Stimulated activated CD4-positive, alpha-beta T cell treated with anti-CD3 and anti-CD28 coated beads, Interleukin-4, amount 100 ng/mL, for 4 hours (primary cell): ENCODE data around the gene USP12.
"Not testable (repeated sequence)": the region's sequence is repeated elsewhere in the genome, so short reads cannot be mapped to it uniquely, and the experiment has no call there.

ENCODE experiments used
- DNase-seq, 2 experiments: peaks; one replicate each; pipeline ENCODE4 v3.0.0-alpha.2; 2020

Gene USP12, protein sequence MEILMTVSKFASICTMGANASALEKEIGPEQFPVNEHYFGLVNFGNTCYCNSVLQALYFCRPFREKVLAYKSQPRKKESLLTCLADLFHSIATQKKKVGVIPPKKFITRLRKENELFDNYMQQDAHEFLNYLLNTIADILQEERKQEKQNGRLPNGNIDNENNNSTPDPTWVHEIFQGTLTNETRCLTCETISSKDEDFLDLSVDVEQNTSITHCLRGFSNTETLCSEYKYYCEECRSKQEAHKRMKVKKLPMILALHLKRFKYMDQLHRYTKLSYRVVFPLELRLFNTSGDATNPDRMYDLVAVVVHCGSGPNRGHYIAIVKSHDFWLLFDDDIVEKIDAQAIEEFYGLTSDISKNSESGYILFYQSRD

DNA sequence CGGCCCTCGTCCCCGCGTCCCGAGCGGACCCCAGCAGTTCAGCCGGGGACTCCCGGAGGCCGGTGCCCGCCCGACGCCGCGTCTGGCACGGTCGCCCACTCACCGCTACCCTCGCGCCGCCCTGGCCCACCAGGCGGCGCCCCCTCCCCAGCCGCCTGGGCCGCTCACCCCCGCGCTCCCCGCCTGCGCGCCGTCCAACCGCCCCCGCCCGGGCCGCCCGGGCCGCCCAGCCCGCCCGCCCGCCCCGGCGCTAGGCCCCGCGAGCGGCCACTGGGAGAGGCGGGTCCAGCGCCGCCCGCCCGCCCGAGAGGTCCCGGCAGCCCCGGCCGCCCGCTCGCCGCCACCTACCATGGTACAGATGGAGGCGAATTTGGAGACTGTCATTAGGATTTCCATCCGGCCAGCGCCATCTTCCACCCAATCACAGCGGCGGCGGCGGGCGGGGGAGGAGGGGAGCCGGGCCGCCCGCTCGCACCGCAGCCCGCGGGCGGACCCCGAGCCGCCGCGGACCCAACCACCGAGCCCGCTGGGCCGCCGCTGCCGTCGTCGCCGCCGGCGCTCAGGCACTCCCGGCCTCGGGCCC lies at the start of gene USP12:
USP12 (minus strand) TSS at position 568 of the 583 bp plus-strand sequence; CDS start at position 396, 172 bp downstream.
- DNase-seq, result peak; percentile 52 to 55

DNA sequence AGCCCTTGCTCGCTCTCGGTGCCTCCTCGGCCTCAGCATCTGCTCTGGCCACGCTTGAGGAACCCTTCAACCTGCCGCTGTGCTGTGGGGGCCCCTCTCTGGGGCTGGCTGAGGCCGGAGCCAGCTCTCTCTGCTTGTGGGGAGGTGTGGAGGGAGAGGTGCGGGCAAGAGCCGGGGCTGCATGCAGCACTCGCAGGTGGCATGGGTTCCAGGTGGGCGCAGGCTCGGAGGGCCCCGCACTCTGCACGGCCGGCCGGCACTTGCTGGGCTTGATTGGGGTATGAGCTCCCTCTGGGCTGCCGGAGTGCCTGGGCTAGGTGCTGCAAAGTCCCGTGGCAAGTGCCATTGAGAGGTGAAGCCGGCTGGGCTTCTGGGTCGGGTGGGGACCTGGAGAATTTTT lies 48.0 kb upstream of the USP12 start:
- DNase-seq, result no peak

DNA sequence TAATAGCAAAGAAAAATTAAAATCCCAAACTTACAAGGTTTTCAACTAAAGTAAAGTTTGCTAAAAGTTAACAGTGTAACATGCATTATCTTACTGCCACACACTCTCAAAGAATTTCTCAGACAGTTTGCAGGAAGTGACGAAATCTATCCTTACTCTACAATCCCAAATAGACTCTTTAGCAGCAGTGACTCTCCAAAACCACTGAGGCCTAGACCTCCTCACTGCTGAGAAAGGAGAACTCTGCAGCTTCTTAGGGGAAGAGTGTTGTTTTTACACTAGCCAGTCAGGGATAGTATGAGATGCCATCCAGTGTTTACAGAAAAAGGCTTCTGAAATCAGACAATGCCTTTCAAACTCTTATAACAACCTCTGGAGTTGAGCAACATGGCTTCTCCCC lies 47.2 kb upstream of the USP12 start:
- DNase-seq, result not testable (repeated sequence)

DNA sequence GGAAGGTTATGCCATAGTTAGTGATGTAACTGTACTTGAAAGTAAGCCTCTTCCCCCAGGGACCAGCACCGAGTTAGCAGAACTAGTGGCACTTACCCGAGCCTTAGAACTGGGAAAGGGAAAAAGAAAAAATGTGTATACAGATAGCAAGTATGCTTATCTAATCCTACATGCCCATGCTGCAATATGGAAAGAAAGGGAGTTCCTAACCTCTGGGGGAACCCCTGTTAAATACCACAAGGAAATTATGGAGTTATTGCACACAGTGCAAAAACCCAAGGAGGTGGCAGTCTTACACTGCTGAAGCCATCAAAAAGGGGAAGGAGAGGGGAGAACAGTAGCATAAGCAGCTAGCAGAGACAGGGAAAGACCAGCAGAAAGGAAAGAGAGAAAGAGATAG lies 46.2 kb upstream of the USP12 start:
- not testable (repeated sequence) for DNase-seq

DNA sequence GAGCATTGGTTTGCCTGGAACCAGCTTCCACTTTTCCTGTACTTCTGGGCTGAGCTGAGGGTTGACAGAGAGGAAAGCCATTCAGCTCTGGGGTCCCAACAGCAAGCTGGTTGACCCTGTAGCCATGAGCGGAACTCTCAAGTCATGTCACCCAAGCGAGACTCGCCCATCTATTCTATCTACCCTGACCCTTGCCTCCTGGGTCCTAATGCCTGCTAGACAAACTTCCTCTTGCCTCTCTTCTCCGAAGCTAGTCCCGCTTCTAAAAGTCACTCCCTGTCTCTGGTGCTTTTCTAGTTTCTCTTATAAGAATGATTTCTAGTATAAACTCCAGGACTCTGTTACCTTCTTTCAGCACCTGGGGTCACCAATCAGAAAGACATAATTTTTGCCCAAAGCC lies 41.8 kb upstream of the USP12 start:
- DNase-seq, result not testable (repeated sequence)

DNA sequence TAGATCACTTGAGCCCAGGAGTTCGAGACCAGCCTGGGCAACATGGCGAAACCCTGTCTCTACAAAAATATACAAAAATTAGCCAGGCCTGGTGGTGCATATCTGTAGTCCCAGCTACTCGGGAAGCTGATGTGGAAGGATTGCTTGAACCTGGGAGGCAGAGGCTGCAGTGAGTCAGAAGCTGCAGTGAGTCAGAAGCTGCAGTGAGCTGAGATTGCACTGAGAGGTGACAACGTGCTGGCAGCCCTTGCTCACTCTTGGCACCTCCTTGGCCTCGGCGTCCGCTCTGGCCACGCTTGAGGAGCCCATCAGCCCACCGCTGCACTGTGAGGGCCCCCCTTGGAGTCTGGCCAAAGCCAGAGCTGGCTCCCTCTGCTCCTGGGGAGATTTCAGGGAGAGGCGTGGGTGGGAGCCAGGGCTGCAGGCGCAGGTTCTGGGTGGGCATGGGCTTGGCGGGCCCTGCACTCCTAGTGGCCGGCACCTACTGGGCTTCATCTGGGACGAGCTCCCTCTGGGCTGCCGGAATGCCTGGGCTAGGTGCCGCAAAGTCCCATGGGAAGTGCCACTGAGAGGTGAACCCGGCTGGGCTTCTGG lies 40.3 kb upstream of the USP12 start:
- no peak for DNase-seq

DNA sequence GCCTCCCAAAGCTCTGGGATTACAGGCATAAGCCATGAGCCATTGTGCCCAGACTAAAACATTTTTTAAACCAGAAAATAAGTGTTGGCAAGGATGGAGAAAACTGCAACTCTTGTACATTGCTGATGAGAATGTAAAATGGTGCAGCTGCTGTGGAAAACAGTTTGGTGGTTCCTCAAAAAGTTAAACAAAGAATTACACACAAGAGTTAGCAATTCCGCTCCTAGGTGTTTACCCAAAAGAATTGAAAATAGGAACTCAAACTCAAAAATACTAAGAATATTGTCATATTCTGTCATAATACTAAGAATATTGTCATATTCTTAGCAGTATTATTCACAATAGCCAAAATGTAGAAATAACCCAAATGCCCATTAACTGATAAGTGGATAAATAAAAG lies 39.7 kb upstream of the USP12 start:
- DNase-seq, result no peak

DNA sequence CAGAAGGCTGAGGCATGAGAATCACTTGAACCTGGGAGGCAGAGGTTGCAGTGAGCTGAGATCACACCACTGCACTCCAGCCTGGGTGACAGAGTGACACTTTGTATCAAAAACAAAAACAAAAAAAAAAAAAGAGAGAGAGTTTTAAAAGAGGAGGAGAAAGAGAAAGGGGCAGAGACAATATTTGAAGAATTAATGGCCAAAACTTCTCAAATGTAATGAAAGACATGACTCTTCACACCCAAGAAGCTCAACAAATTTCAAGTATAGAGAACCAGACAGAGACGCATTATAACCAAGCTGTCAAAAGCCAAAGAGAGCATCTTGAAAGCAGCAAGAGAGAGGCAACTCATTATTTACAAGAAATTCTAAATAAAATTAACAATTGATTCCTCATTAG lies 36.9 kb upstream of the USP12 start:
- DNase-seq, result no peak

DNA sequence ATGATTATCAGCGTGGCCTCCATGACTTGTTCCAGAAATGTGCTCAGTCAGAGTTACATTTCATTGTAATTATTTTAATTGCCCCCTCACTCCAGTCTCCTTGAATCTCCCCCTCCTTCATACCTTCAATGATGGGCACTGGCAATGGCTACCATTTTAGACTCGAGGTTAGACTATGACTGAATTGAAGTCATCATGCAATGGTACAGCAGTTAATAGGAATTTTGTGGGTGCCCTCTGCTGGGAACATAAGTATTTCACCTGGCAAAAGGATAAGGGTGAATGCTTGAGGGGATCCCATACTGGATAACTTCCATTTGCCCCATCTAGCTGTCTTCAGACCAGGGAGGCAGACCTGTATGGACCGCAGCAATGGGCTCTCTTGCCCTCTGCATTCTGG lies 32.2 kb upstream of the USP12 start:
- DNase-seq, result no peak

DNA sequence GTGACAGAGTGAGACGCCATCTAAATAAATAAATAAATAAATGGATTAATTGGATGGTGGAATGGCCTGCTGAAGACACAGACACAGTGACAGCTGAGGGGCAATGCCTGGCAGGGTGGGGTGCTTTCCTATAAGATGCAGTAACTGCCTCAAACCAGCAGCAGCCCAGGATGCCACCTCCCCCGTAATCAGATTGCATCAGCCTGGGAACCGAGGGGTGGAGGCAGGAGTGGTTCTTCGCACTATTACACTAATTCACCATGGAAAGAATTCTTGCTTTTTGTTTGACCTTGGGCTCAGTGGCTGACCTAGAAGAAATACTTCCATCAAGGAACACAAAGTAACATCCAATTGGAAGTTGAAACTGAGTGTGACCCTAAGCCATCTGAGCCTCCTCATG lies 31.6 kb upstream of the USP12 start:
- DNase-seq, result no peak

DNA sequence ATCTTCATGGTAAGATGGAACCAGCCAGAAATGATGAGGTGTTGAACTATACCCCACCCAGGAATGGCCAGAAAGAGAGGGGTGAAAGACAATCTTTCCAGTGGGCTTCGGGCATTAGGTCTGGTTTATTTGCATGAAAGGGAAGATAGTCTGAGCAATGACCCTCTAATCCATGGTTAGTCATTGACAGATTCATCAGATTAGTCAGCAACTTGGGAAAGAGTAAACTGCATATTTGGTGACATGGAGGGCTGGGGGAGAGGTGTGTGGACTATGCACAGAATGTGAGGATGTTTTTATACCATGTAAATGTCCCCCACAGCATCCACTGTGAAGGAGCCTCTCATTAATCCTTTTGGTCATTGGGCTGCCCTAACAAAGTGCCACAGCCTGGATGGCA lies 30.1 kb upstream of the USP12 start:
- DNase-seq, result no peak

DNA sequence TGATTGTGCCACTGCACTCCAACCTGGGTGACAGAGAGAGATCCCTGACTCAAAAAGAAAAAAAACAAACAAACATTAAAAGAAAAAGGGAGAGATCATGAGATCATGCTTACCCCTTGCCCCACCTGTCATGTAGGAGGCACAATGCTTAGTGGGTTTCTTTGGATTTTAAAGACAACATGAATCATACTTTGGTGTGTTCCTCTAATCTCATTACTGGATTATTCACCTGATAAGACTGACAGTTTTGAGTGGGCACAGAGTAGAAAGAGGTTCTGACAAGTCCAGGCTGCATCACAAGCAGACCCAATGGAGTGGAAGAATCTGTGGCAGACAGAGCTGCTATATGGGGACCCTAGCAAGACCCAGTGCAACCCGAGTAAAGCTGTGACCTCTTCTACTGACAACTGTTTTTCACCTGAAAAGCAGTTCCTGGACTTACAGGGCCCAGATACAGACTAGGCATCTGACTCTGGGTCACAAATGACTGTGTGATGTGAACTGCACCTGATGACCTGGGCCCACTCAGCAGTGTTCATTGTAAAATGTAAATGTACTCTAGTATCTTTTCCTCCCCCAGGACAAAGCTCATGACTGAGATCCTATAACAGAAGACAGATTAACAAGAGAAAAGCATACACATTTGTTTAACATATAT lies 28.9 kb upstream of the USP12 start:
- DNase-seq, result no peak

DNA sequence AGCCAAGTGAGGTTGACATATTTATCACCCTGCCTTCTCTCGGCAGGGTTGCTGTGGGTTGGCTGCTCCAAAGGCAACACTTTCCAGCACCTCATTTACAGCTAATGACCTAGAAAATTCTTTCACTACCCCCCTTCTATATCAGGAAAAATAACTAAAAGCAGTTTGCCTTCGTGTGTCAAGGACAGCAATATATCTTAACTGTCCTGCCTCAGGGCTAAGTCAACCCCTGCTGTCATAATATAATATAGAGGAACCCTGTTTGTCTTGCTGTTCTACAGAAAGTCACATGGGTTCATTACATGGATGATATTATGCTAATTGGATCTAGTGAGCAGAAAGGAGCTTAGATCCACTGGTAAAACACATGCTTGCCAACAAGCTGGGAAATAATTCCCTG lies 28.1 kb upstream of the USP12 start:
- no peak for DNase-seq

DNA sequence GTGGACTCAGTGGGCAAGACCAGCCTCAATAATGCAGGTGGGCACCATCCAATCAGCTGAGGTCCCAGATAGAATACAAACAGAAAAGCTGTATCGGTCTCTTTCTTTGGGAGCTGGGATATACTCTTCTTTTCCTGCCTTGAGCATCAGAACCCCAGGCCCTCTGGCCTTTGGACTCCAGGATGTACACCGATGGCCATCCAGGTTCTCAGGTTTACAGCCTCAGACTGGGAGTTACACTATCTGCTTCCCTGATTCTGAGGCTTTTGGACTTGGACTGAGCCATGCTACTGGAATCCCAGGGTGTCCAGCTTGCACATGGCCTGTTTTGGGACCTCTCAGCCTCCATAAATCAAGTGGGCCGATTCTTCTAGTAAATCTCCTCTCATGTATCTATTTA lies 27.6 kb upstream of the USP12 start:
- no peak for DNase-seq

DNA sequence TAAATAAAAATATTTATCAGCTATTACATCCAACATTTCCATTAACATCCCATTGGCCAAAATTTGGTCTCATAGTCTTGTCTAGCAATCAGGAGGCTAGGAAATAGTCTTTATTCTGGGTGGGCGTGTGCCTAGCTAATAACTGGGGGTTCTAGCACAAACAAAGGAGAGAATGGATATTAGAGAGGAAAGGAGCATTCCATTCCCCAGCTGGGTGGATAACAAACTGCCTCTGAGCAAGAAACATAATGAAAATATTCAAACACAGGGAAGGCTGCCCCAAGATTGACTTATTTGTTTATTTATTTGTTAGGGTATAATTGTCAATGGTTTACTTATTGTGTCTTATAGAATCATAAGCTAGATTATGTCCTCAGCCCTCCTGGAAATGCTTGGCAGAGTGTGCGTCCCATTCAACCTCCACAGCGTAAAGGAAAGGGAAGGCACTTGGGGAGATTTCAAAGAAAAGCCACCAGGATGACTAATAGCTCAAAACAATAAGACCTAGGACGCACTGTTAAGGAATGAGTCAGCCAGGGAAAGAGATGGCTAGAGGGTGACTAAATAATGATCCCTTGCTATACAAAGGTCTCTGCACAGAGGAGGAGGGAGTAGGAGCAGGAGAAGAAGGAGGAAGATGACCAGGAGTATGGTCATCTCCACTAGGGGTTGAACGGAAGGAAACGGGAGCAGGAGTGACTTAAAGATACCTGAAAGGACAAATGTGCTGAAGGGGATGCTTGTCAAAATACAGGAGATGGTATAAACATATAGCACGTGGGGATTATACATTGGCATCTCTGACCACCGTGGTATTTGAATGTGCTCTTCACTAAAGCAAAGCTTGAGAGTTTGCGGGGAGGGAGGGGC lies 23.5 kb upstream of the USP12 start:
- DNase-seq, result no peak

DNA sequence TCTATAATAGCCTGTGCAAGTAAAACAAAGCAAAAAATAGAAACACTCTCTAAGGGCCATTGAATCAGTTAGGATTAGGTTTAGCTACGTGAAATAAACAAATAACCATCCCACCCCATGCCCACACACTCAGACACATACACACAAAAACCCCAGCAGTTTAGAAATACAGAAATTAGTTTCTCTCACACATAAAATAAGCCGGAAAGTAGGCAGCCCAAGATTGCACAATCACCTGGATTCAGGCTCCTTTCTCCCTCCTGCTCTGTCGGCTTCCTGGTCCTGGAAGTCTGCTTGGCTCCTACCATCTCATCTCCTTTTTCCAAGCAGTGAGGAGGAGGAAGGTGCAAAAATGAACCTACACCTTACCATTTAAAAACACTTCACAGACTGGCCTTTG lies 22.6 kb upstream of the USP12 start:
- no peak for DNase-seq

DNA sequence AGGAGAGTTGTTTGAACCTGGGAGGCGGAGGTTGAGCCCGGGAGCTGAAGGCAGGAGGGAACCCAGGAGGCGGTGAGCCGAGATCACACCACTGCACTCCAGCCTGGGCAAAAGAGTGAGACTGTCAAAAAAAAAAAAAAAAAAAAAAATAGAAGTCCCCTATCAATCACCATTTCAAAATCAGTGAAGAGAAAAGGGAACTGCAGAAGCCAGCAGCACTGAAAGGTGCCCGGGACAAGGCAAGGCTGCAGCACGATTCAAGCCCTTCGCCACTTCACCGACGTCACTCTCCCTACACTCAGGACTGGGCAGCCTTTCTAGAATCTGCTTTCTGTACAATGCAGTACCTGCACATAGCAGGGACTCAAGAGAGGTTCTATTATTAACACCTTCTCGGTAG lies 21.9 kb upstream of the USP12 start:
- no peak for DNase-seq

DNA sequence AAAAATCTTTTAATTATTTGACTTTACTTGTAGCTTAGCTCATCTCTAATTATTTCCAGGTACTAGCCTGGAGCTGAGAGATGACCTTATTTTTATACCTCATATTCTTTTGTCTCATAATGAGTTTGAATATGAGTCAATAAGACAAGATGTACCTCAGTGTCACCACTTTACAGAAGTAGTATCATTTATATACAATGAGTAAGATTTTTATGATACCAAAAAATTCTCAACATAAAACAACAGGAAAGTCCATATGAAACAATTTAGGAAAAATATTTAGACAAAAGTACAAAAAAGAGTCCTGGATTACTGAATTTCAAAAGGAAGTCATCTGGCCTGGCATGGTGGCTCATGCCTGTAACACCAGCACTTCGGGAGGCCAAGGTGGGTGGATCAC lies 21.4 kb upstream of the USP12 start:
- no peak for DNase-seq

DNA sequence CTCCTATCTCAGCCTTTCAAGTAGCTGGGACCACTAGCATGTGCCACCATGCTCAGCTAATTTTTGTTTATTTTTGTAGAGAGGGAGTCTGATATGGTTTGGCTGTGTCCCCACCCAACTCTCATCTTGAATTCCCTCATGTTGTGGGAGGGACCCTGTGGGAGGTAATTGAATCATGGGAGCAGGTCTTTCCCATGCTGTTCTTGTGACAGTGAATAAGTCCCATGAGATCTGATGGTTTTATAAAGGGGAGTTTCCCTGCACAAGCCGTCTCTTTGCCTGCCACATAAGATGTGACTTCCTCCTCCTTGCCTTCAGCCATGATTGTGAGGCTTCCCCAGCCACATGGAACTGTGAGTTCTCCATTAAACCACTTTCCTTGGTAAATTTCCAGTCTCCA lies 20.8 kb upstream of the USP12 start:
- DNase-seq, result not testable (repeated sequence)

DNA sequence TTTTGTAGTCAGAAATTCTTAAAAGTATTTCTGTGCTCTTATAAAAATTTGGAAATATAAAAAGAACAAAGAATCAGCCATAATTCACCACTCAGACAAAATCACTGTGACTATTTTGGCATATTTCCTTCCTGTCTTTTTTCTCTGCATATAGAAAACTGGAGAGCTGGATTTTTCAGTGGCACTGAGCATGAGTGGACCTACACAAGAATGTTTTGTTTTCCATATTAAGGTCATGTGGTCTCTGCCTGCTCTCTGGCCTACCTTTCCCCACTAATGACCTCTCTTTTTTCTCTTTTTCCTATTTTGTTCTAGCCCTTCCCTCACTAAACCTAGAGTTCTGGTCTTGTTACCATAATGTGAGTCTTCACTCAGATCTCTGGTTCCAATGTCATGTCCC lies 17.6 kb upstream of the USP12 start:
- DNase-seq, result no peak

DNA sequence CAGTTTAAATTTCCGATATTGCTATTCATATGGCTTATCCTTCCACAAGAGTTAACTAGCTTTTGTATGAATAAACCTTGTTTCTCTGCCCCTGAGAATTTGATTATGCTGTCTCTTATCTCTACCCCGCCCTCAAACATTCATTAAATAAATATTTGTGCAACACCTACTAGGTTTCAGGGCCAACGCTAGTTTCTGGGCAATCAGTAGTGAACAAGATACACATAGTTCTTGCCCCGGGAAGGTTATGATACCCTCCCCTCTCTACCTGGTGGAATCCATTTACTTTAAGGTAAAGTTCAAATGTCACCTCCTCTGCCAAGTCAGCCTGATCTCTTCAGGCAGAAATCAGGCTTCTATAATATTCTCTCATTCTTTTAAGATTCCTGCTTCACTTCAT lies 16.6 kb upstream of the USP12 start:
- DNase-seq, result no peak

DNA sequence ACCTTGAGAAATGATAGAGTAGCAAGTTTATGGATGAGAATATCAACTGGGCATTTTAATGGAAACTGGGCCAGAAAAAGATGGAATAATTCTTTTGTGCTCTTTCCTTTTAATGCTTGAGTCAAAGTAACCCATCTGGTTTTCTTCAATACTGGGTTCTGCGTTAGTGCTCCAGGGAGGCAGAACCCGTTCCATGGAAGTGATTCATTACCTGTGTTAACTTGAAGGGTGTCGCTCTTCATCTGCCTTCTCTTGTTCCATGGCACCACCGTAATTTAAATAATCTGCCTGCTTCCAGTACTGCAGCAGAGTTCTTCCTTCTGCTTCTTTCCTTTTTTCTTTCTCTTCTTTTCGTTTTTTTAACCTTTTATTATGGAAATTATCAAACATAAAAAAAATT lies 14.7 kb upstream of the USP12 start:
- DNase-seq, result no peak

DNA sequence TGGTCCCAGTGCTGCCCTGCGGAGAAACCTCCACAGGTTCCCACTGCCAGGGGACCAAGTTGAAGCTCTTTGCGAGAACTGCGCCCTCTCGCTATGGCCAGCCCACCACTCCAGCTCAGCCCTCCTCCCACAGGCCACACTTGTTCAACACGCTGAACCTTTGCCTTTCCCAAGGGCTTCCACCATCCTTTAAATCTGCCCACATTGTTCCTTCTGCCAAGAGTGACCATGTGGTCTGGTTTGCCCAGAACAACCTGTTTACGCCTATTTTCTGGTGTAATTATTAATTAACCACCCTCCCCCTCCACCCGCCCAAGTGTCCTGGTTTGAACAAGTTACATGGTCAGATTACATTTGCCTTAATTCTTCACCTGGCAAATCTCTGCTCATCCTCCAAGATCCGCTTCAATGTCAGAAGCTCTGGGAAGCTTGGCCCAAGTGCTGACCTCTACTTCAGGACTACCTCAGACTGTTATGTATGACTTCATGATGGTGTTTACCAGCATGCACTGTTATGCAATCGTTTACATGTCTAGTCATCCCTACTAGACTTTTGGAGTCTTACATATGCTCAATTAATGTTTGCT lies 12.0 kb upstream of the USP12 start:
- DNase-seq, result no peak
